Measurements from ENCODE around the gene FPR2.
"Not testable (repeated sequence)": the region's sequence is repeated elsewhere in the genome, so short reads cannot be mapped to it uniquely, and the experiment has no call there.

The FPR2 gene

DNA sequence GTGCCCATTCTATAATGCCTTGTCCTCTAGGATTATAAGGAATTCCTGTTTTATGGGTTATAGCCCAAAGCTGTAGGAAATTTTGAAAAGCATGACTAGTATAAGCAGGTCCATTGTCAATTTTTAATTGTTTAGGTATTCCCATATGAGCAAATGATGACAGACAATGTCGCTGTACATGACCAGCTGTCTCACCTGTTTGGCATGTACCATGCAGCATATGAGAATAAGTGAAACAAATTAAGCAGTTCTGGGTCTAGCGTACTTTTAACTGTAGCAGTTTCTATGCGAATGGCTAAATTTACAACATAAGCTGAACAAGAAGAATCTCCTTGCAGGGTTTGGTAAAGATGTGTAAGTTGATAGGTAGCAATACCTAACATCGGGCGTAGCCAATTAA is 45.6 kb downstream of the FPR2 start:
- DNase-seq (ENCODE audit: low read depth) = not testable (repeated sequence)

DNA sequence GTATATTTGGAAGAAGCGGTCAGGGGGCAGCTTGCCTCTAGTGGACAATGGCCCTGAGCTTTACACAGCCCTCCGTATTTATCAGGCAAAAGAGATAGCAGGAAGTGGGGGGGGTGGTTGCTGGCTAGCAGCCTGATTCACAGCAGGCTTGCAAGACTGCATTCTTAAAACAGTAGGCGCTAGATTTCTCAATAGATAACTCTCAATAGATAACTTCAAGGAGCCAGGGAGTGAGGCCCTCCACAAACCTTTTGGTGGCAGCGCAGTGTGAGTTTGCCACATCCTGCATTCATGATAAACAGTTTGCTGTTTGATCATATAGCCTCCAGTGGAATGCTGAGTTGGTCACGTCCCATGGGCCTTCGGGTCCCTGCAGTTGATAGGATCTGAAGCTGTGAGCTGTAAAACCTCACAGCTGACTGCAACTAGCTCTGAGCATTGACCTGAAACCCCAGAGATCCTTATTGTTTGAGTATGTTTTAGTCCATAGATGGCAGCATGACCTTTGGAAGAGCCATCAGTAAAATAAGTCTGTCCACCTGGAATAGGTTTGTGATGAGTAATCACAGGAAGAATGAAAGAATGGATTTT is 46.2 kb downstream of the FPR2 start:
- no peak for DNase-seq (ENCODE audit: low read depth)

DNA sequence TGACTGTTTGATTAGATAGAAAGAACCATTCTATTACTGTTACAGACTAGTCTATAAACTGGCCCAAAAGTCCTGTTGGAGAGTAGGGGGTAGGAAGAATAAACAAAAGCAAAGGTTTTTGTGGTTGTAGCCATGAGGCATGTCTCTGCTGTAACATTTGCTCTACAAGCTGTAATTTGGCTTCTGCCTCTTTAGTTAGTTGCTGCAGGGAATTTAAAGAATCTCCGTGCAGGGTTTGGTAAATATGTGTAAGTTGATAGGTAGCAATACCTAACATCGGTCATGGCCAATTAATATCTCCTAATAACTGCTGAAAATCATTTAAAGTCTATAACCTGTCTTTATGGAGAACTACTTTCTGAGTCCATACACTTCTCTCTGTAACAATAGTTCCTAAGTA is 46.9 kb downstream of the FPR2 start:
- no peak for DNase-seq (ENCODE audit: low read depth)

DNA sequence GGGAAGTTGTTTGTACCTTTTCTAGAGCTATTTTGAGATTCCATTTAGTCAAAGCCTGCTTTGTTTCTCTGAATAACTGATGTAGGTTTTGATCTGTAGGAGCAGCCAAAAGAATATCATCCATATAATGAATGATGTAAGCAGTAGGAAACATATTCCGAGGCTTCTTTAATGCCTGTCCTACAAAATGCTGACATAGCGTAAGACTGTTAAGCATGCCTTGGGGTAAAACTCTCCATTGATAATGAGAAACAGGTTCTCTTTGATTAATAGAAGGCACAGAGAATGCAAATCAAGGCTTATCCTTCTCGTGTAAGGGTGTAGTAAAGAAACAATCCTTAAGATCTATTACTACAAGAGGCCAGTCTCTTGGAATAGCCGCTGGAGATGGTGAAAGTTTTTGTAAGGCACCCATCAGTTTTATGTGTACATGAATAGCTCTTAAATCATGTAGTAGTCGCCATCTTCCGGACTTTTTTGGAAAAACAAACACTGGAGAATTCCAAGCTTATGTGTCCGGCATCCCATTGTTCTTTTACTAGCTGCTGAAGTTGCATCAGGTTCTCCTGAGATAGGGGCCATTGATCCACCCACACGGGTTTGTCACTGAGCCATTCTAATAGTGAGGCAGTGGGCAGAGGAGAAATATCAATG is 47.5 kb downstream of the FPR2 start:
- DNase-seq (ENCODE audit: low read depth) = peak; percentile 59

DNA sequence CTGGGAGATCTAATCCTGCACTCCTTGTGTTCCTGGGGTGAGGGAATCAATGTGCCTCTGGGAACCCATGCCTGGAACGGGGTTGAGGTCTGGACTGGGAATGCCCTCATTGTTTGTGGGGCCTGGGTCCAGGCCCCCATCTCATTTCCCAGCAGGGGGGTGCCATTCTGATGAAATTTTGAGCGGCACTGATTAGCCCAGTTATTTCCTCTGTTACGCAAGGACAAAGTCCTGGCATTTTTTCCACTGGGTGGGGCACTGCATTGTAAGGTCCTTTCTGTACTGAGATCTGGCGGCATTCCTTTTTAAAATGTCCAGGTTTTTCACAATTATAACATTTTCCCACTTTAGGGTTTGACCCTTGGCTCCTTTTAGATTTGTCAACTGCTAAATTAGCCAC is 48.8 kb downstream of the FPR2 start:
- no peak for DNase-seq (ENCODE audit: low read depth)

DNA sequence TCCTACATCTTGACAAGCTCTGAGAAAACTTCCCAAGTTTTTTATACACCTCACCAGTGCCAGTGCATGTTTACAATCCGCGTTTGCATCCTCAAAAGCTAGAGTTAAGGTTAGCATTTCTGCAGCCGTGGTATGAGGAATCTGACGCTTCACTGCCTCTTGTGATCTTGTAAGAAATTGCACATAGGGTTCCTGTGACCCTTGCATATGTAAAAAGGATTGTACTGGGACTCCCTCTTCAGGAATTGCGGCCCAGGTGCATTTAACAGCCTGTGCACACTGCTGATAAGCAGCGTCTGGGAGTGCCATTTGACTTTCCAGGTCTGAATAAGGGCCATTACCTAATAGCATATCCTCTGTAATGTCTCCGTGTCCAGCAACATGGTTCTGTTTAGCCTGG is 49.2 kb downstream of the FPR2 start:
- DNase-seq (ENCODE audit: low read depth) = no peak

DNA sequence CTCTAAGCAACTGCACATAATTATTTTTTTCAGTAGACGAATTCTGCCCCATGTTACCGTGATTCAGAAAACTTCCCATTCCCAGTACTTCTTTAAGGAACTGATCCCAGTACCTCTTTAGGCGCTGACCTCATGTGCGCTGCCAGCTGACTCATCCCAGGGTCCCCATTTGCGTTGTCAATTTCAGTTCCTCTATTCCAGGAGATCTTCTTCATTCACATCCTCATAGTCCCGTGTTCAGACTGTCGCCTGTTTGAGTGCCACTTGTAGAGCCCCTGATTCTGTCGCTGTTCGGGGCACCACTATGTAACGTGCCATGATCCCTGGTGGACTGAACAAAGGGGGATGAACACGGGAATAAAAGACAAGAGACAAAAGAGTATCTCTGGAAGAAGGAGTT is 50.4 kb downstream of the FPR2 start:
- no peak for DNase-seq (ENCODE audit: low read depth)

DNA sequence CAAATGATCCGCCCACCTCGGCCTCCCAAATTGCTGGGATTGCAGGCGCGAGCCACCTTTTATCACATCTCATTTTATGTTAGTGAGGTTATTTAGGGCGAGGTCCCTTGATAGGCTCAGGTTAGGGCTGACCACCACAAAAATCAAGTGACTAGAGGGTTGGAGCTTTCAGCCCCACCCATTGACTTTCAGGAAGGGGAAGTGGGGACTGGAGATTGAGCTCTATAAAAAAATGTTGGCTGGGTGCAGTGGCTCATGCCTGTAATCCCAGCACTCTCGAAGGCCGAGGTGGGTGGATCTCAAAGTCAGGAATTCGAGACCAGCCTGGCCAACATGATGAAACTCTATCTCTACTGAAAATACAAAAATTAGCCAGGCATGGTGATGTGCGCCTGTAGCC is 54.1 kb downstream of the FPR2 start:
- DNase-seq (ENCODE audit: low read depth) = no peak

DNA sequence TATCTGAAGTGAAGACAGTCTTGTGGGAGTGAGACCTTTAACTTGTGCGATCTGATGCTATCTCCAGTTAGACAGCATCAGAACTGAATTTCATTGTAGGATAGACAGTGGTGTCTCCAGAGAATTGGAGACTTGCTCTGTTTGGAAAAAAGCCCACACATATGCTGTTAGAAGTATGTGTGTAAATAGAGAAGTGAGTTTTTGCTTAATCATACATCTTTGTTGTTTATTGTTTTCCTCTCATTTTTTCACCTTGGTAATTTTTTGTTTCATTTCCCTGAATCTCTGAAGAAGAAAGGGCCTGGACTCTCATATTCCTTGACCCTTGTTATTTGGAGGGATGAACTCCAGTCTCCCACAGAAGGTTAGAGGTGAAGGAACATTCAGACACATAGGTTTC is 55.7 kb downstream of the FPR2 start:
- no peak for DNase-seq (ENCODE audit: low read depth)

DNA sequence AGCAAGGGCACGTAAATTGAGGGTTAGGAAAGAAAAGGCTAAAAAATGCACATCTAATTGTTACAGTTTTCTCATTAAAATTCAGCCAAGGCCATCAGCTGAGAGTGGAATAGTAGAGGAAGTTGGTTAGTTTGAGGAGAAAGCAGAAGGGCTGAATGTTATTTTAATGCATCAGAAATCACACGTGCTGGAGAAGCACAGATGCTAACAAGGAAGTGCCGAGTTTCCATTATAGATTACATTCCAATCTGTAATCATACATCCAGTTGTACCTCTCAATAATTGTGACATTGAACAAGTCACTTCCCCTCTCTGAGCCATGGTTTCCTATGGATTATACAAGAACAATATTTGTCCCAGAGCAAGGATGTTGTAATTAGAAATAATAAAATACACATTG is 59.0 kb downstream of the FPR2 start:
- DNase-seq (ENCODE audit: low read depth) = no peak

Measured in stromal cell of bone marrow (primary cell).